IMR-90 (cell line): ENCODE results near the gene BMPER. TPM values are rescaled to one million over a fixed set of nuclear protein-coding genes. Genes with fewer than 3 reads are reported as not detected.

Experiments
- ATAC-seq: fragments of 200-7000 bp; cut with Tn5 transposase; 2 replicates; pipeline ENCODE4 v1.9.1; 2020; ENCODE audit warnings: low read depth, mild to moderate bottlenecking, moderate library complexity
- BruUV-seq: library from RNA; stranded (reverse); fragments of 400-500 nt; replicated peaks from 2 replicates; lab custom pipeline; 2021; lab: Mats Ljungman, UMichigan
- CTCF ChIA-PET: fragments of 300-600 bp; formaldehyde crosslinking; extraction: SDS; loops from one replicate; lab custom pipeline; 2021; ENCODE audit warnings: antibody characterized with exemption; lab: Yijun Ruan, JAX
- POLR2A ChIA-PET: fragments of 300-600 bp; sonication (Branson Sonifier 250); formaldehyde crosslinking; loops from one replicate; lab custom pipeline; 2022; ENCODE audit warnings: antibody characterized with exemption; ENCODE audit not compliant: unreplicated experiment; lab: Charles Lee
- DNase-seq: peaks from one replicate; pipeline ENCODE4 v3.0.0; 2013
- H2AFZ ChIP-seq: replicated peaks from 2 replicates; pipeline ENCODE3; 2013; ENCODE audit warnings: low read length, mild to moderate bottlenecking; ENCODE audit not compliant: poor library complexity
- H2AK5ac ChIP-seq: 2 replicates; pipeline ENCODE4 v1.6.1; 2013; ENCODE audit warnings: low read depth, low read length, inconsistent platforms
- H2AK9ac ChIP-seq: replicated peaks from 2 replicates; pipeline ENCODE3; 2013; ENCODE audit warnings: mild to moderate bottlenecking, low read depth, low read length, moderate library complexity; ENCODE audit not compliant: poor library complexity
- H2BK120ac ChIP-seq: 2 replicates; pipeline ENCODE4 v1.6.1; 2013; ENCODE audit warnings: low read depth, low read length, inconsistent platforms
- H2BK15ac ChIP-seq: 3 replicates; pipeline ENCODE4 v1.6.1; 2013; ENCODE audit warnings: low read depth, low read length, inconsistent platforms
- H2BK20ac ChIP-seq: 2 replicates; pipeline ENCODE4 v1.6.1; 2013; ENCODE audit warnings: low read depth, mild to moderate bottlenecking, inconsistent platforms, low read length, moderate library complexity
- H2BK5ac ChIP-seq: 2 replicates; pipeline ENCODE4 v1.6.1; 2013; ENCODE audit warnings: mild to moderate bottlenecking, low read depth, low read length, inconsistent platforms; ENCODE audit not compliant: poor library complexity, severe bottlenecking
- H3K14ac ChIP-seq: replicated peaks from 2 replicates; pipeline ENCODE4 v1.6.1; 2013; ENCODE audit warnings: low read depth, low read length, inconsistent platforms
- H3K18ac ChIP-seq: 2 replicates; pipeline ENCODE4 v1.6.1; 2013; ENCODE audit warnings: low read depth, low read length, control low read depth
- H3K23ac ChIP-seq: 2 replicates; pipeline ENCODE4 v1.6.1; 2013; ENCODE audit warnings: low read depth, low read length, inconsistent platforms
- H3K27ac ChIP-seq: 2 replicates; pipeline ENCODE4 v1.5.1; 2013; ENCODE audit warnings: mild to moderate bottlenecking, control low read depth, low read length; ENCODE audit not compliant: insufficient read depth
- H3K27me3 ChIP-seq: 2 replicates; pipeline ENCODE4 v1.6.1; 2013; ENCODE audit warnings: low read length; ENCODE audit not compliant: control insufficient read depth, insufficient read depth
- H3K36me3 ChIP-seq: 2 replicates; pipeline ENCODE4 v1.6.1; 2013; ENCODE audit warnings: low read length, mixed read lengths; ENCODE audit not compliant: control insufficient read depth, insufficient read depth
- H3K4ac ChIP-seq: 2 replicates; pipeline ENCODE4 v1.6.1; 2013; ENCODE audit warnings: low read depth, low read length, inconsistent platforms
- H3K4me1 ChIP-seq: 2 replicates; pipeline ENCODE4 v1.6.1; 2013; ENCODE audit warnings: low read length, mixed read lengths; ENCODE audit not compliant: control insufficient read depth, insufficient read depth
- H3K4me2 ChIP-seq: 2 replicates; pipeline ENCODE4 v1.6.1; 2013; ENCODE audit warnings: low read depth, mild to moderate bottlenecking, control low read depth, low read length, moderate library complexity
- H3K4me3 ChIP-seq: 2 replicates; pipeline ENCODE4 v1.5.1; 2013; ENCODE audit warnings: low read depth, mild to moderate bottlenecking, control low read depth, low read length, moderate library complexity; ENCODE audit not compliant: insufficient read depth
- H3K56ac ChIP-seq: 2 replicates; pipeline ENCODE4 v1.6.1; 2013; ENCODE audit warnings: low read length, inconsistent platforms; ENCODE audit not compliant: insufficient read depth; ENCODE audit errors: extremely low read depth
- H3K79me1 ChIP-seq, 2 experiments: 2 replicates each; pipeline ENCODE4 v1.6.1; 2013; ENCODE audit warnings: low read length in 2 of 2, inconsistent platforms in 1 of 2, low read depth in 1 of 2
- H3K9ac ChIP-seq: 2 replicates; pipeline ENCODE4 v1.6.1; 2013; ENCODE audit warnings: low read depth, low read length, control low read depth
- H3K9me1 ChIP-seq: 2 replicates; pipeline ENCODE4 v1.6.1; 2013; ENCODE audit warnings: low read length, inconsistent platforms; ENCODE audit not compliant: insufficient read depth
- H3K9me3 ChIP-seq: 2 replicates; pipeline ENCODE4 v1.6.1; 2013; ENCODE audit warnings: low read length; ENCODE audit not compliant: control insufficient read depth, insufficient read depth
- H4K20me1 ChIP-seq: 2 replicates; pipeline ENCODE4 v1.6.1; 2013; ENCODE audit warnings: low read length, inconsistent platforms; ENCODE audit not compliant: insufficient read depth
- H4K5ac ChIP-seq: 2 replicates; pipeline ENCODE4 v1.6.1; 2013; ENCODE audit warnings: mild to moderate bottlenecking, low read depth, low read length, control low read depth
- H4K8ac ChIP-seq, 2 experiments: 2 replicates each; pipeline ENCODE4 v1.6.1; 2013; ENCODE audit warnings: low read depth in 2 of 2, low read length in 2 of 2, control low read depth in 1 of 2, inconsistent platforms in 1 of 2
- H4K91ac ChIP-seq: 2 replicates; pipeline ENCODE4 v1.6.1; 2013; ENCODE audit warnings: low read depth, low read length, inconsistent platforms; ENCODE audit not compliant: insufficient read depth
- BHLHE40 ChIP-seq: fragments of 150-350 bp; IDR thresholded peaks from 2 replicates; pipeline ENCODE4 v1.6.1; 2016; ENCODE audit warnings: mild to moderate bottlenecking, low read depth, low read length
- CEBPB ChIP-seq: IDR thresholded peaks from 2 replicates; pipeline ENCODE4 v1.6.1; 2012; ENCODE audit warnings: low read depth, low read length, improper control_type of control experiment
- CHD1 ChIP-seq: IDR thresholded peaks from 2 replicates; pipeline ENCODE4 v1.6.1; 2012; ENCODE audit warnings: low read depth, low read length, improper control_type of control experiment
- CTCF ChIP-seq: conservative IDR thresholded peaks from 2 replicates; pipeline ENCODE4 v1.5.1; 2012; ENCODE audit warnings: mild to moderate bottlenecking, low read depth, low read length, improper control_type of control experiment
- FOS ChIP-seq: fragments of 150-350 bp; IDR thresholded peaks from 2 replicates; pipeline ENCODE4 v1.6.1; 2016; ENCODE audit warnings: low read depth, low read length
- MAFK ChIP-seq: IDR thresholded peaks from 2 replicates; pipeline ENCODE4 v1.6.1; 2012; ENCODE audit warnings: low read depth, low read length, improper control_type of control experiment
- MXI1 ChIP-seq: IDR thresholded peaks from 2 replicates; pipeline ENCODE4 v1.6.1; 2012; ENCODE audit warnings: low read depth, mild to moderate bottlenecking, low read length, moderate library complexity, borderline replicate concordance
- NFE2L2 ChIP-seq: fragments of 150-350 bp; IDR thresholded peaks from 2 replicates; pipeline ENCODE4 v1.6.1; 2016; ENCODE audit warnings: low read depth, mild to moderate bottlenecking, low read length
- POLR2A ChIP-seq: IDR thresholded peaks from 2 replicates; pipeline ENCODE4 v1.6.1; 2012; ENCODE audit warnings: mild to moderate bottlenecking, low read depth, low read length
- RAD21 ChIP-seq: IDR thresholded peaks from 2 replicates; pipeline ENCODE4 v1.6.1; 2012; ENCODE audit warnings: low read length, improper control_type of control experiment
- WGBS, 2 experiments: methylation state at CpG; one replicate each; pipeline versions ENCODE4 v1.1.5 to v1.1.7; 2013; ENCODE audit warnings: missing lambda C conversion rate in 2 of 2; ENCODE audit not compliant: insufficient read length in 1 of 2; ENCODE audit errors: extremely low coverage in 2 of 2; 5-methylcytosine and 5-hydroxymethylcytosine counted together
- dilution Hi-C: fragments of 300-500 bp; cut with HindIII; formaldehyde crosslinking; loops from one replicate; pipeline ENCODE4 v1.14.3; 2018; ENCODE audit warnings: low sequenced_read_pairs; ENCODE audit not compliant: unreplicated experiment
- in situ Hi-C: fragments of 300-500 bp; cut with MboI; formaldehyde crosslinking; loops from 3 replicates; pipeline ENCODE4 v1.14.3; 2019; ENCODE audit warnings: low sequenced_read_pairs, inconsistent platforms, mixed read lengths
- intact Hi-C: fragments of 100-400 bp; cut with micrococcal nuclease; formaldehyde crosslinking; loops from 2 replicates; pipeline ENCODE4 v1.10.0; 2022
- polyA plus RNA-seq, 3 experiments: library from polyadenylated mRNA; depleted of rRNA; stranded (reverse); fragments of >200 nt; gene quantifications; 2 replicates each; pipeline ENCODE4 v1.2.3, GENCODE V29; 2012; ENCODE audit warnings: low replicate concordance in 1 of 3
- total RNA-seq: library from RNA; depleted of rRNA; stranded (reverse); fragments of >200 nt; gene quantifications from 2 replicates; pipeline ENCODE4 v1.2.3, GENCODE V29; 2012
- TF ChIP-seq, protein P1 (sequence below): fragments of 150-350 bp; IDR thresholded peaks from 2 replicates; pipeline ENCODE4 v1.6.1; 2017; ENCODE audit warnings: mild to moderate bottlenecking, antibody characterized with exemption, low read length, low read depth

BMPER gene
- total and polyA plus RNA-seq, 2 of the 4 experiments (the other 2 are of a cell fraction), result 6.2 to 7.9 TPM

DNA sequence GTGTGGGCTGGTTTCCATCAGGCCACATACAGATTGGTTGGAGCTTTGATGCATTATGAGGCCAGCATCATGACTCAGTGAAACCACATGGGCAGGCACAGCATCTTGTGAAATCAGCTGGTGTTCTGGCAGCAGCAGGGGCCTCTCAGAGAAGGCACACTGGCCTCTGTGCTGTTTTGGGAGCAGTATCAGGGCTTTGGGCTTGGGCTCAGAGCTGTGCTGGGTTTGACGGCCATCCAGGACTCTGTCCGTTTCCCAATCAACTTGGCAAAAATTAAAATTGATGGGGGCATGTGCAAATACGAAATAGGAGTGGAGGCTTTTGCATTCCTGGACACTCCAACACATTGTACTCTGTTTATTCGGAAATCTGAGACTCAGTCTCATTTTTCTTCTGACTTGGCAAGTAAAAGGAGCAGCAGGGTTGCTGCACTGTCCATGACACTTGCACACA lies 190.9 kb downstream of the BMPER start:
- WGBS, 2 experiments, result no CpG with 5 or more reads among the region's 4 CpGs
- BruUV-seq, result no TSS peak
- H3K23ac ChIP-seq, result no peak overlapping the region
- ChIA-PET CTCF (interaction anchor here (0.6 to 0.9 kb wide), 2 partner anchors 8 to 25 kb away, joined by 3 read pairs; no protein-coding TSS in a partner anchor), POLR2A (no interaction called here)
- no peaks in the 10 kb centered on the region for H3K36me3 ChIP-seq
- ATAC-seq (peak; percentile 89), DNase-seq (peak; percentile 93)
- peak overlapping the region; percentile 38 for H3K4me2 ChIP-seq
- dilution Hi-C loops, result no loop called here
- in situ Hi-C loops, result no loop called here
- H3K4ac ChIP-seq, result no peak overlapping the region
- peak overlapping the region; percentile 83 for H2BK5ac ChIP-seq
- no peak overlapping the region; the same call in 1 of the 2 replicates for H2BK120ac ChIP-seq
- H3K14ac ChIP-seq, result no peak overlapping the region
- no peak overlapping the region for H4K8ac ChIP-seq
- H4K20me1 ChIP-seq, result no peaks in the 10 kb centered on the region
- peak overlapping the region; percentile 2 for H2AK9ac ChIP-seq
- H3K79me1 ChIP-seq, result 0 out of 4 replicates have a peak, but pooled peaks cover 4% of the 10 kb centered on the region in 2 experiments
- H2AFZ ChIP-seq, result peak overlapping the region; percentile 3
- no peaks in the 10 kb centered on the region for H3K9me3 ChIP-seq
- no peak overlapping the region for H3K18ac ChIP-seq
- no peaks in the 10 kb centered on the region for H3K27me3 ChIP-seq
- H3K4me3 ChIP-seq, result no peak overlapping the region
- H2BK20ac ChIP-seq, result no peak overlapping the region; the same call in 1 of the 2 replicates
- TF ChIP-seq RAD21 (no peak), POLR2A (no peak), MXI1 (peak; percentile 72; the same call in 1 of the 2 replicates), CTCF (no peak), MAFK (0 out of 2 replicates have a peak, but pooled peaks have one; percentile 4), CEBPB (peak; percentile 95), FOS (peak; percentile 76), BHLHE40 (peak; percentile 44; the same call in 1 of the 2 replicates), CHD1 (no peak), NFE2L2 (peak; percentile 58)
- TF ChIP-seq, protein P1, sequence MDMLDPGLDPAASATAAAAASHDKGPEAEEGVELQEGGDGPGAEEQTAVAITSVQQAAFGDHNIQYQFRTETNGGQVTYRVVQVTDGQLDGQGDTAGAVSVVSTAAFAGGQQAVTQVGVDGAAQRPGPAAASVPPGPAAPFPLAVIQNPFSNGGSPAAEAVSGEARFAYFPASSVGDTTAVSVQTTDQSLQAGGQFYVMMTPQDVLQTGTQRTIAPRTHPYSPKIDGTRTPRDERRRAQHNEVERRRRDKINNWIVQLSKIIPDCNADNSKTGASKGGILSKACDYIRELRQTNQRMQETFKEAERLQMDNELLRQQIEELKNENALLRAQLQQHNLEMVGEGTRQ, result peak; percentile 85
- no peak overlapping the region for H2AK5ac ChIP-seq
- H3K27ac ChIP-seq, result peak overlapping the region; percentile 87; the same call in 1 of the 2 replicates
- H3K4me1 ChIP-seq, result peaks cover 8% of the 10 kb centered on the region
- H3K56ac ChIP-seq, result no peak overlapping the region
- peak overlapping the region; percentile 26; the same call in 1 of the 2 replicates for H4K91ac ChIP-seq
- no peak overlapping the region for H2BK15ac ChIP-seq
- H3K9ac ChIP-seq, result no peak overlapping the region
- peaks cover 8% of the 10 kb centered on the region; the same call in 1 of the 2 replicates for H3K9me1 ChIP-seq
- no peak overlapping the region for H4K5ac ChIP-seq
- intact Hi-C loops, result loop anchor here (5.0 to 10.0 kb wide), 2 partner anchors 36 to 939 kb away; partner anchors contain the start of gene DPY19L1
